ENCODE data around the gene TSPOAP1. TPM values are rescaled to one million over a fixed set of nuclear protein-coding genes. Genes with fewer than 3 reads are reported as not detected.
A peak's percentile ranks its signal among the peaks of the same experiment; 100 is the strongest.

The TSPOAP1 gene
- total and polyA plus RNA-seq, 2 of the 13 experiments (the other 11 are each of a cell fraction or from before 2014, with no cell fraction given), result not detected

GRCh38 chr17:58351831-58352595 is 23.4 kb upstream of the TSPOAP1 start, which contains the start of gene SUPT4H1 (continued):
- TF ChIP-seq, protein P1, sequence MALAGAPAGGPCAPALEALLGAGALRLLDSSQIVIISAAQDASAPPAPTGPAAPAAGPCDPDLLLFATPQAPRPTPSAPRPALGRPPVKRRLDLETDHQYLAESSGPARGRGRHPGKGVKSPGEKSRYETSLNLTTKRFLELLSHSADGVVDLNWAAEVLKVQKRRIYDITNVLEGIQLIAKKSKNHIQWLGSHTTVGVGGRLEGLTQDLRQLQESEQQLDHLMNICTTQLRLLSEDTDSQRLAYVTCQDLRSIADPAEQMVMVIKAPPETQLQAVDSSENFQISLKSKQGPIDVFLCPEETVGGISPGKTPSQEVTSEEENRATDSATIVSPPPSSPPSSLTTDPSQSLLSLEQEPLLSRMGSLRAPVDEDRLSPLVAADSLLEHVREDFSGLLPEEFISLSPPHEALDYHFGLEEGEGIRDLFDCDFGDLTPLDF (CRISPR knock-in tag; IDR thresholded peaks at IDR 0.05), result peak; percentile 87; the same call in 1 of the 2 replicates
- TF ChIP-seq ETS1 (CRISPR knock-in tag; IDR thresholded peaks at IDR 0.05), result no peak
- TF ChIP-seq ZSCAN31 (CRISPR knock-in tag; IDR thresholded peaks at IDR 0.05; ENCODE audit: low read depth), result peak; percentile 91
- peak; percentile 87 for TF ChIP-seq HNRNPH1 (optimal IDR thresholded peaks at IDR 0.05; ENCODE audit: low read depth, low read length)
- 0 out of 2 replicates have a peak, but pooled peaks have one; percentile 55 for TF ChIP-seq CREB3 (CRISPR knock-in tag; IDR thresholded peaks at IDR 0.05)
- peak; percentile 54; the same call in 1 of the 2 replicates for TF ChIP-seq ZC3H4 (CRISPR knock-in tag; IDR thresholded peaks at IDR 0.05; ENCODE audit: borderline replicate concordance)
- TF ChIP-seq SPEN (CRISPR knock-in tag; IDR thresholded peaks at IDR 0.05; ENCODE audit: low read depth), result peak; percentile 95
- peak; percentile 91 for TF ChIP-seq ZNF451 (CRISPR knock-in tag; IDR thresholded peaks at IDR 0.05)
- TF ChIP-seq ZNF746 (CRISPR knock-in tag; IDR thresholded peaks at IDR 0.05), result no peak
- TF ChIP-seq, protein P2, sequence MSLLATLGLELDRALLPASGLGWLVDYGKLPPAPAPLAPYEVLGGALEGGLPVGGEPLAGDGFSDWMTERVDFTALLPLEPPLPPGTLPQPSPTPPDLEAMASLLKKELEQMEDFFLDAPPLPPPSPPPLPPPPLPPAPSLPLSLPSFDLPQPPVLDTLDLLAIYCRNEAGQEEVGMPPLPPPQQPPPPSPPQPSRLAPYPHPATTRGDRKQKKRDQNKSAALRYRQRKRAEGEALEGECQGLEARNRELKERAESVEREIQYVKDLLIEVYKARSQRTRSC (CRISPR knock-in tag; IDR thresholded peaks at IDR 0.05; ENCODE audit: low read depth), result peak; percentile 74; the same call in 1 of the 2 replicates
- TF ChIP-seq ETV5 (CRISPR knock-in tag; IDR thresholded peaks at IDR 0.05; ENCODE audit: borderline replicate concordance), result peak; percentile 90
- peak; percentile 61; the same call in 1 of the 2 replicates for TF ChIP-seq HMG20B (CRISPR knock-in tag; conservative IDR thresholded peaks at IDR 0.05)
- TF ChIP-seq TCF12 (IDR thresholded peaks at IDR 0.05), result no peak
- TF ChIP-seq TCF12 (CRISPR knock-in tag; IDR thresholded peaks at IDR 0.05), result peak; percentile 95
- TF ChIP-seq SNAPC5 (CRISPR knock-in tag; IDR thresholded peaks at IDR 0.05; ENCODE audit: borderline replicate concordance), result peak; percentile 80; the same call in 1 of the 2 replicates
- TF ChIP-seq AGO1 (IDR thresholded peaks at IDR 0.05; ENCODE audit: low read depth, low read length, poor library complexity, severe bottlenecking), result peak; percentile 100
- TF ChIP-seq ZNF605 (CRISPR knock-in tag; IDR thresholded peaks at IDR 0.05), result peak; percentile 66
- TF ChIP-seq, protein P3, sequence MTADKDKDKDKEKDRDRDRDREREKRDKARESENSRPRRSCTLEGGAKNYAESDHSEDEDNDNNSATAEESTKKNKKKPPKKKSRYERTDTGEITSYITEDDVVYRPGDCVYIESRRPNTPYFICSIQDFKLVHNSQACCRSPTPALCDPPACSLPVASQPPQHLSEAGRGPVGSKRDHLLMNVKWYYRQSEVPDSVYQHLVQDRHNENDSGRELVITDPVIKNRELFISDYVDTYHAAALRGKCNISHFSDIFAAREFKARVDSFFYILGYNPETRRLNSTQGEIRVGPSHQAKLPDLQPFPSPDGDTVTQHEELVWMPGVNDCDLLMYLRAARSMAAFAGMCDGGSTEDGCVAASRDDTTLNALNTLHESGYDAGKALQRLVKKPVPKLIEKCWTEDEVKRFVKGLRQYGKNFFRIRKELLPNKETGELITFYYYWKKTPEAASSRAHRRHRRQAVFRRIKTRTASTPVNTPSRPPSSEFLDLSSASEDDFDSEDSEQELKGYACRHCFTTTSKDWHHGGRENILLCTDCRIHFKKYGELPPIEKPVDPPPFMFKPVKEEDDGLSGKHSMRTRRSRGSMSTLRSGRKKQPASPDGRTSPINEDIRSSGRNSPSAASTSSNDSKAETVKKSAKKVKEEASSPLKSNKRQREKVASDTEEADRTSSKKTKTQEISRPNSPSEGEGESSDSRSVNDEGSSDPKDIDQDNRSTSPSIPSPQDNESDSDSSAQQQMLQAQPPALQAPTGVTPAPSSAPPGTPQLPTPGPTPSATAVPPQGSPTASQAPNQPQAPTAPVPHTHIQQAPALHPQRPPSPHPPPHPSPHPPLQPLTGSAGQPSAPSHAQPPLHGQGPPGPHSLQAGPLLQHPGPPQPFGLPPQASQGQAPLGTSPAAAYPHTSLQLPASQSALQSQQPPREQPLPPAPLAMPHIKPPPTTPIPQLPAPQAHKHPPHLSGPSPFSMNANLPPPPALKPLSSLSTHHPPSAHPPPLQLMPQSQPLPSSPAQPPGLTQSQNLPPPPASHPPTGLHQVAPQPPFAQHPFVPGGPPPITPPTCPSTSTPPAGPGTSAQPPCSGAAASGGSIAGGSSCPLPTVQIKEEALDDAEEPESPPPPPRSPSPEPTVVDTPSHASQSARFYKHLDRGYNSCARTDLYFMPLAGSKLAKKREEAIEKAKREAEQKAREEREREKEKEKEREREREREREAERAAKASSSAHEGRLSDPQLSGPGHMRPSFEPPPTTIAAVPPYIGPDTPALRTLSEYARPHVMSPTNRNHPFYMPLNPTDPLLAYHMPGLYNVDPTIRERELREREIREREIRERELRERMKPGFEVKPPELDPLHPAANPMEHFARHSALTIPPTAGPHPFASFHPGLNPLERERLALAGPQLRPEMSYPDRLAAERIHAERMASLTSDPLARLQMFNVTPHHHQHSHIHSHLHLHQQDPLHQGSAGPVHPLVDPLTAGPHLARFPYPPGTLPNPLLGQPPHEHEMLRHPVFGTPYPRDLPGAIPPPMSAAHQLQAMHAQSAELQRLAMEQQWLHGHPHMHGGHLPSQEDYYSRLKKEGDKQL (CRISPR knock-in tag; IDR thresholded peaks at IDR 0.05; ENCODE audit: low read depth), result no peak; the same call in 1 of the 2 replicates

Data from HepG2 (cell line).